Thymus (tissue), 11 donors: ENCODE measurements around the gene LTBP3. TPM values are rescaled to one million over a fixed set of nuclear protein-coding genes. Genes with fewer than 3 reads are reported as not detected.

Source experiments
- DNase-seq, 9 donors: peaks; one replicate each; pipeline ENCODE4 v3.0.0-alpha.2; 2013; ENCODE audit warnings: low spot score in 9 of 9, low read depth in 6 of 9, missing footprints in 1 of 9
- H3K27ac ChIP-seq, 2 donors: one replicate each; pipeline ENCODE4 v1.5.1; 2013; ENCODE audit warnings: control low read depth in 1 of 2, low read depth in 1 of 2, low read length in 1 of 2, mild to moderate bottlenecking in 1 of 2, moderate library complexity in 1 of 2
- H3K27me3 ChIP-seq, 2 donors: one replicate each; pipeline ENCODE4 v1.5.1; 2013; ENCODE audit warnings: low read length in 1 of 2; ENCODE audit not compliant: control insufficient read depth in 2 of 2, insufficient read depth in 1 of 2
- H3K36me3 ChIP-seq, 2 donors: one replicate each; pipeline ENCODE4 v1.5.1; 2013; ENCODE audit warnings: low read length in 1 of 2, mild to moderate bottlenecking in 1 of 2, moderate library complexity in 1 of 2; ENCODE audit not compliant: control insufficient read depth in 2 of 2, insufficient read depth in 2 of 2
- H3K4me1 ChIP-seq, 2 donors: one replicate each; pipeline ENCODE4 v1.5.1; 2013; ENCODE audit warnings: low read length in 2 of 2; ENCODE audit not compliant: control insufficient read depth in 2 of 2, insufficient read depth in 2 of 2
- H3K4me3 ChIP-seq, 2 donors: one replicate each; pipeline ENCODE4 v1.5.1; 2013; ENCODE audit warnings: low read length in 2 of 2, control low read depth in 1 of 2, mild to moderate bottlenecking in 1 of 2
- H3K9me3 ChIP-seq, 2 donors: one replicate each; pipeline ENCODE4 v1.5.1; 2013; ENCODE audit warnings: low read length in 1 of 2, mild to moderate bottlenecking in 1 of 2; ENCODE audit not compliant: control insufficient read depth in 2 of 2, insufficient read depth in 1 of 2
- WGBS: extraction: QIAGEN DNeasy Blood & Tissue Kit; methylation state at CpG from one replicate; pipeline ENCODE4 v1.1.7; 2013; 5-methylcytosine and 5-hydroxymethylcytosine counted together
- polyA plus RNA-seq: library from polyadenylated mRNA; stranded (reverse); fragments of 200-250 nt; gene quantifications from one replicate; pipeline ENCODE4 v1.2.3, GENCODE V29; 2013
- total RNA-seq: library from RNA; stranded (reverse); fragments of 120-200 nt; gene quantifications from one replicate; pipeline ENCODE4 v1.2.4, GENCODE V29; 2013
- donor health status: healthy.

Gene LTBP3
- total and polyA plus RNA-seq, 2 donors, result 13.3 to 64.6 TPM

DNA sequence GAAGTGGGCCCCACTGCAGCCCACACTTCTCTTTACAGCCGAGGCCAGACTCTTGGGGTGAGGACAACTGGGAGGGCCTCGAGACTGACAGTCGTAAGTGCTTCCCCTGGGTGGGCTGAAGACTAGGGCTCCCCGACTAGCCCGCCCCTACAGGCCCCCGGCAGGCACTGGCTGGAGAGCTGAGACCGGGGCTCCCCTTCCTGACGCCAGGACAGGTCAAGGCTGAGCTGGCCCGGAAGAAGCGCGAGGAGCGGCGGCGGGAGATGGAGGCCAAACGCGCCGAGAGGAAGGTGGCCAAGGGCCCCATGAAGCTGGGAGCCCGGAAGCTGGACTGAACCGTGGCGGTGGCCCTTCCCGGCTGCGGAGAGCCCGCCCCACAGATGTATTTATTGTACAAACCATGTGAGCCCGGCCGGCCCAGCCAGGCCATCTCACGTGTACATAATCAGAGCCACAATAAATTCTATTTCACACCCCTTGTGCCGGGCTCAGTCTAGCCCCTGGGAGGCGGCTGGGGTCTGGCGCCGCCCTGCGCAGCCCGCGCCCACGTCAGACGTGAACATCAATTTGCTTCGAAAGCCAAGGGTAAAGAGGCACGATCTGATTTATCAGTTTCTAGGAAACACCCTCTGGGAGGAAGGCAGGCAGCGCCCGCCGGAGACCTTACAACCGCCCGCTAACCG lies 19.8 kb downstream of the LTBP3 start:
- 95% methylated on average over 43 of the region's 43 CpGs for WGBS
- no peak overlapping the region for H3K27ac ChIP-seq
- peaks cover 9 to 27% of the 10 kb centered on the region in 2 donors for H3K4me1 ChIP-seq
- H3K4me3 ChIP-seq, result no peak overlapping the region
- peaks cover 0 to 3% of the 10 kb centered on the region in 2 donors for H3K27me3 ChIP-seq
- no peak for DNase-seq
- no peaks in the 10 kb centered on the region for H3K9me3 ChIP-seq
- peaks cover 37 to 51% of the 10 kb centered on the region in 2 donors for H3K36me3 ChIP-seq

- no peak overlapping the region for H3K4me3 ChIP-seq
- no peak for DNase-seq
- WGBS, result 96% methylated on average over 18 of the region's 18 CpGs
- H3K4me1 ChIP-seq, result peaks cover 9 to 27% of the 10 kb centered on the region in 2 donors
- no peak overlapping the region for H3K27ac ChIP-seq
- no peaks in the 10 kb centered on the region for H3K9me3 ChIP-seq
- H3K36me3 ChIP-seq, result peaks cover 42 to 57% of the 10 kb centered on the region in 2 donors
- H3K27me3 ChIP-seq, result peaks cover 0 to 3% of the 10 kb centered on the region in 2 donors
Measured at GRCh38 chr11:65537620-65538231, 20.4 kb downstream of the LTBP3 start.

DNA sequence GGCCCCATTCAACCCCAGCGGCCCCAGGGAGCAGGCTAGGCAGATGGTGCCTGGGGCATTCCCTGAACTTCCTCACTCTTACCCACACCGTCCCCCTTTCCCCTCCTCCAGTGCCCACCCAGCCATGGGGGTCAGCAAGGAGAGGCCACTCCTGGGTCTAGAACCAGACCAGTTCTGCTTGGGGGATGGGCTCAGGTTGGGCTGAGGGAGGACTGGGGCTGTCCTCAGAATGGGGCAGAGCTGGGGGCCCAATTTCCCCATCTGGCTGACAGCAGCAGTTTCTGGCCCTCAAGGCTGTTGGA lies 20.9 kb downstream of the LTBP3 start:
- Histone ChIP-seq H3K36me3 (peaks cover 47 to 62% of the 10 kb centered on the region in 2 donors), H3K27ac (no peak overlapping the region), H3K27me3 (peaks cover 0 to 3% of the 10 kb centered on the region in 2 donors), H3K4me3 (no peak overlapping the region), H3K9me3 (no peaks in the 10 kb centered on the region), H3K4me1 (peaks cover 9 to 27% of the 10 kb centered on the region in 2 donors)
- 92% methylated on average over 2 of the region's 2 CpGs for WGBS
- DNase-seq, result no peak

GRCh38 chr11:65536412-65537295 lies 21.5 kb downstream of the LTBP3 start:
- no peak overlapping the region for H3K27ac ChIP-seq
- H3K4me1 ChIP-seq, result peaks cover 6 to 22% of the 10 kb centered on the region in 2 donors
- H3K36me3 ChIP-seq, result peaks cover 50 to 68% of the 10 kb centered on the region in 2 donors
- H3K27me3 ChIP-seq, result peaks cover 0 to 3% of the 10 kb centered on the region in 2 donors
- no peak for DNase-seq
- no peaks in the 10 kb centered on the region for H3K9me3 ChIP-seq
- no peak overlapping the region for H3K4me3 ChIP-seq
- WGBS, result 98% methylated on average over 12 of the region's 12 CpGs

- Histone ChIP-seq H3K27ac (no peak overlapping the region), H3K4me3 (no peak overlapping the region), H3K36me3 (peaks cover 65 to 83% of the 10 kb centered on the region in 2 donors), H3K4me1 (peaks cover under 1 to 8% of the 10 kb centered on the region in 2 donors), H3K27me3 (peaks cover 0 to 3% of the 10 kb centered on the region in 2 donors), H3K9me3 (no peaks in the 10 kb centered on the region)
- no peak for DNase-seq
- WGBS, result 98% methylated on average over 9 of the region's 9 CpGs
Measured at GRCh38 chr11:65535102-65535501, 23.1 kb downstream of the LTBP3 start.

- H3K9me3 ChIP-seq, result no peaks in the 10 kb centered on the region
- peaks cover 65 to 80% of the 10 kb centered on the region in 2 donors for H3K36me3 ChIP-seq
- no peak overlapping the region for H3K4me3 ChIP-seq
- DNase-seq, result no peak
- H3K27ac ChIP-seq, result no peak overlapping the region
- 96% methylated on average over 15 of the region's 15 CpGs for whole genome bisulfite sequencing
- no peaks in the 10 kb centered on the region for H3K27me3 ChIP-seq
- peaks cover 8 to 13% of the 10 kb centered on the region in 2 donors for H3K4me1 ChIP-seq
Measured at GRCh38 chr11:65532388-65533064, 25.6 kb downstream of the LTBP3 start.

- DNase-seq, result peak in 2 of 9 donors; percentile 19 to 44
- H3K4me3 ChIP-seq, result no peak overlapping the region
- H3K4me1 ChIP-seq, result peaks cover 17 to 26% of the 10 kb centered on the region in 2 donors
- H3K9me3 ChIP-seq, result no peaks in the 10 kb centered on the region
- H3K27ac ChIP-seq, result no peak overlapping the region
- H3K27me3 ChIP-seq, result no peaks in the 10 kb centered on the region
- WGBS, result 82% methylated on average over 5 of the region's 5 CpGs
- peaks cover 54 to 64% of the 10 kb centered on the region in 2 donors for H3K36me3 ChIP-seq
Measured at GRCh38 chr11:65530157-65530496, 28.0 kb downstream of the LTBP3 start.

- 91% methylated on average over 10 of the region's 10 CpGs for WGBS
- H3K4me3 ChIP-seq, result no peak overlapping the region
- no peaks in the 10 kb centered on the region for H3K9me3 ChIP-seq
- DNase-seq, result no peak
- no peak overlapping the region for H3K27ac ChIP-seq
- peaks cover 53 to 59% of the 10 kb centered on the region in 2 donors for H3K36me3 ChIP-seq
- H3K27me3 ChIP-seq, result no peaks in the 10 kb centered on the region
- peaks cover 17 to 26% of the 10 kb centered on the region in 2 donors for H3K4me1 ChIP-seq
Measured at GRCh38 chr11:65529475-65530156, 28.5 kb downstream of the LTBP3 start.
